Measurements from ENCODE around the gene SLC35B1. TPM values are rescaled to one million over a fixed set of nuclear protein-coding genes. Genes with fewer than 3 reads are reported as not detected.

Gene SLC35B1
- total RNA-seq, 1 experiment from 2014 or later: 228 TPM

DNA sequence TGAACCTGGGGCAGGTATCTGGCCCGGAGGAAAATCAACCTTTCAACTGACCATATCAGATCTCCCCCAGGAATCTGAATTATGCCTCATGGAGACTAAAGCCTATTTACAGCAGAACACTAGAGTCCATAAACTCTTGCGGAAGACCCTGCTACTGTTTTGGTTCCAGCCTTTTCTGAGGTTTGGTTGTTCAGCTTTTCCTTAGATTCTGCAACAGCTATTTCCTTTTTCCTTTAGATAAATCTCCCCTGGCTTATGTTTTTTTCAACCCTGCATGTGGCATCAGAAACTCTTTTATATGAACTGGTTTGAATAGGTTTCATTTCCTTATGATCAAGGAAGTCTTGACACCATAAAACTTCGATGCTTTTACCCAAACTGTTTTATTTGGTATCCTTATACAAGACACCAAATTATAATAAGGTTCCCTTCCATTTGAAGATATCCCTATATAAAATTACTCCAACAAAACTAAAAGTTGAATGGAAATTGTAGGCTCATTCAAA lies 43.0 kb downstream of the SLC35B1 start:
- DNase-seq: no peak
- Mint-ChIP-seq H3K9me3 (ENCODE audit: unreplicated experiment) (no peaks in the 10 kb centered on the region), H3K36me3 (ENCODE audit: insufficient read depth, unreplicated experiment) (peaks cover 16% of the 10 kb centered on the region), H3K4me1 (ENCODE audit: low read depth, unreplicated experiment) (no peaks in the 10 kb centered on the region), H3K27ac (ENCODE audit: unreplicated experiment) (no peak overlapping the region), H3K4me3 (ENCODE audit: unreplicated experiment) (no peak overlapping the region), H3K27me3 (ENCODE audit: insufficient read depth, unreplicated experiment) (no peaks in the 10 kb centered on the region)
- no peaks in the 10 kb centered on the region for H3K27me3 ChIP-seq (replicated peaks; ENCODE audit: control insufficient read depth, insufficient read depth, low read length)
- POLR2A ChIA-PET: no interaction called here
- H3K36me3 ChIP-seq (ENCODE audit: control insufficient read depth, insufficient read depth, low read length): peaks cover 1% of the 10 kb centered on the region; the same call in 1 of the 2 replicates
- intact Hi-C loops (cut with micrococcal nuclease; ENCODE audit: unreplicated experiment): no loop called here
- H3K4me3 ChIP-seq (ENCODE audit: low read depth, low read length): no peak overlapping the region
- CTCF ChIA-PET: interaction anchor here (0.5 kb wide), 1 partner anchor 13 kb away, joined by 4 read pairs; no protein-coding TSS in a partner anchor
- no peaks in the 10 kb centered on the region for H3K9me3 ChIP-seq
- no peak for TF ChIP-seq CTCF (IDR thresholded peaks at IDR 0.05; ENCODE audit: insufficient read depth in 1 of 2, low read depth in 1 of 2, low read length in 1 of 2, severe bottlenecking in 1 of 2, unreplicated experiment in 1 of 2)
- BruUV-seq (replicated peaks): TSS peak; percentile 6
- H3K4me1 ChIP-seq: no peaks in the 10 kb centered on the region

DNA sequence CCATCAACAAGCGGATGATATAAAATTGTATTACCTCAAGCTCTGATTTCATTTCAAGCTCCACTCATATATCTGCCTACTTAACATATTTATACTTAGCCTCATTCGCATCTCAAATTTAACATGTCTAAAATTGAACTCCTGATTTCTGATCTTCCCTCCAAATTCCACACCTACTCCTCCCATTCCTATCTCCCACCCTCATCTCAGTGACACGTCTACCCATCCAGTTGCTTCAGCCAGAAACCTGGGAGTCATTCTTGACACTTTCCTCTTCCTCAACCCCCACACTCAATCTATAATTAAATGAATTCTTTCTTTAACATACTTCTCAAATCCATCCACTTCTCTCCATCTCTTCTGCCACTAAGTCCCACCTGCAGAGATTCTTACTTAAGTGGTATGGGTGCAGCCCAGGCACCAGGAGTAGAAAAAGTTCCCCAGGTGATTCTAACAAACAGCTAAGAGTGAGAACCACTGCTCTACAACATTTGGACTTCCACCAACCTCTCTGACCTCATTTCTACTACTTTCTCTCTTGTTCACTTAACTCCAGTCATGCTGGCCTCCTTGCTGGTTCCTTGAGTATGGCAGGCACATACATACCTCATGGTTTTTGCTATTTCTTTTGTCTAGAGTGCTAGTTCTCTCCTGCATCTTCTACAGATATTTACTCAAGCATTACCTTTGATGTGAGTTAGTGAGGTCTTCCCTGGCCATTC lies 47.9 kb downstream of the SLC35B1 start:
- Mint-ChIP-seq H3K36me3 (ENCODE audit: insufficient read depth, unreplicated experiment) (no peaks in the 10 kb centered on the region), H3K27me3 (ENCODE audit: insufficient read depth, unreplicated experiment) (no peaks in the 10 kb centered on the region), H3K9me3 (ENCODE audit: unreplicated experiment) (no peaks in the 10 kb centered on the region), H3K4me1 (ENCODE audit: low read depth, unreplicated experiment) (no peaks in the 10 kb centered on the region), H3K4me3 (ENCODE audit: unreplicated experiment) (no peak overlapping the region), H3K27ac (ENCODE audit: unreplicated experiment) (no peak overlapping the region)
- ChIA-PET CTCF (no interaction called here), POLR2A (no interaction called here)
- Histone ChIP-seq H3K27me3 (replicated peaks; ENCODE audit: control insufficient read depth, insufficient read depth, low read length) (no peaks in the 10 kb centered on the region), H3K4me3 (ENCODE audit: low read depth, low read length) (no peak overlapping the region), H3K9me3 (no peaks in the 10 kb centered on the region), H3K36me3 (ENCODE audit: control insufficient read depth, insufficient read depth, low read length) (0 out of 2 replicates have a peak, but pooled peaks cover 1% of the 10 kb centered on the region), H3K4me1 (no peaks in the 10 kb centered on the region)
- BruUV-seq (replicated peaks): no TSS peak
- intact Hi-C loops (cut with micrococcal nuclease; ENCODE audit: unreplicated experiment): no loop called here
- TF ChIP-seq CTCF (IDR thresholded peaks at IDR 0.05; ENCODE audit: insufficient read depth in 1 of 2, low read depth in 1 of 2, low read length in 1 of 2, severe bottlenecking in 1 of 2, unreplicated experiment in 1 of 2): no peak
- no peak for DNase-seq

DNA sequence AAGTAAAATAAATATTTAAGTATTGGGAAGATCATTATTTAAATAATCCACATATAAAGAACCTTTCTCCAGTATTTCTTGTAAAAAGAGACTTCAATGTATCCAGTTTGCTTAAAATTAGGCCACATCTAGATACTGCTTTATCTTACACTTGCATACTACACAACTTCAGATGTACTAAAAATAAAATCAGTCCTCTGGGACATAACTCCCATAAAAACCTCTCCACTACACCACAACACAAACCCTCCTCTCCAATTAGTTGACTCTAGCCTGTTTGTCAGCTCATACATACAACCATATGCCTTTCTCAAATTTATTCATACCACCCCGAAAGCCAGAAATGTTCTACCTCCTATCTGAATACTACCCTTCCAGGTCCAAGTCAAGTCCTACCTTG lies 51.5 kb downstream of the SLC35B1 start:
- Mint-ChIP-seq H3K36me3 (ENCODE audit: insufficient read depth, unreplicated experiment) (no peaks in the 10 kb centered on the region), H3K4me1 (ENCODE audit: low read depth, unreplicated experiment) (peaks cover 6% of the 10 kb centered on the region), H3K4me3 (ENCODE audit: unreplicated experiment) (no peak overlapping the region), H3K27me3 (ENCODE audit: insufficient read depth, unreplicated experiment) (no peaks in the 10 kb centered on the region), H3K9me3 (ENCODE audit: unreplicated experiment) (no peaks in the 10 kb centered on the region), H3K27ac (ENCODE audit: unreplicated experiment) (no peak overlapping the region)
- TF ChIP-seq CTCF (IDR thresholded peaks at IDR 0.05; ENCODE audit: insufficient read depth in 1 of 2, low read depth in 1 of 2, low read length in 1 of 2, severe bottlenecking in 1 of 2, unreplicated experiment in 1 of 2): no peak
- no TSS peak for BruUV-seq (replicated peaks)
- intact Hi-C loops (cut with micrococcal nuclease; ENCODE audit: unreplicated experiment): no loop called here
- no peaks in the 10 kb centered on the region for H3K9me3 ChIP-seq
- no peaks in the 10 kb centered on the region for H3K4me1 ChIP-seq
- DNase-seq: no peak
- H3K36me3 ChIP-seq (ENCODE audit: control insufficient read depth, insufficient read depth, low read length): no peaks in the 10 kb centered on the region
- CTCF ChIA-PET: interaction anchor here (0.6 kb wide), 1 partner anchor 16 kb away, joined by 4 read pairs; no protein-coding TSS in a partner anchor
- H3K27me3 ChIP-seq (replicated peaks; ENCODE audit: control insufficient read depth, insufficient read depth, low read length): no peaks in the 10 kb centered on the region
- POLR2A ChIA-PET: no interaction called here
- H3K4me3 ChIP-seq (ENCODE audit: low read depth, low read length): no peak overlapping the region

Other genes with a start within 250 kb of the SLC35B1 start
- gene NGFR, start 212.7 kb downstream of the SLC35B1 start, total RNA-seq (2022): 1.6 and 1.7 TPM in 2 replicates
- 1.7 and 2.0 TPM in 2 replicates for gene NXPH3, start 132.1 kb downstream of the SLC35B1 start, total RNA-seq (2022)
- 70.2 and 78.4 TPM in 2 replicates for gene SPOP, start 29.9 kb downstream of the SLC35B1 start, total RNA-seq (2022)
- 36.8 and 41.5 TPM in 2 replicates for gene FAM117A, start 56.2 kb upstream of the SLC35B1 start, total RNA-seq (2022)
- 131 and 137 TPM in 2 replicates for gene KAT7, start 80.7 kb upstream of the SLC35B1 start, total RNA-seq (2022)
- gene TAC4, start 140.1 kb upstream of the SLC35B1 start, total RNA-seq (2022): 10.8 and 17.1 TPM in 2 replicates

Data from Caco-2 (cell line).